Esophagus squamous epithelium (tissue), 4 donors: ENCODE measurements around the gene KCNMB3.

ENCODE experiments used
- POLR2A ChIP-seq, 4 donors: fragments of 450-650 bp; IDR thresholded peaks; one replicate each; pipeline ENCODE4 v1.6.1; 2017; ENCODE audit warnings: antibody characterized with exemption in 4 of 4, mild to moderate bottlenecking in 4 of 4, moderate library complexity in 3 of 4
- TF ChIP-seq, protein P1 (sequence below), 6 experiments: fragments of 450-650 bp in 4 of 6; fragments of 200-600 bp in 2 of 6; sonication (generic) in 2 of 6; IDR thresholded peaks; one replicate each; pipeline ENCODE4 v1.5.1; 2016 to 2019; ENCODE audit warnings: antibody characterized with exemption in 6 of 6, mild to moderate bottlenecking in 4 of 6, moderate library complexity in 4 of 6

DNA sequence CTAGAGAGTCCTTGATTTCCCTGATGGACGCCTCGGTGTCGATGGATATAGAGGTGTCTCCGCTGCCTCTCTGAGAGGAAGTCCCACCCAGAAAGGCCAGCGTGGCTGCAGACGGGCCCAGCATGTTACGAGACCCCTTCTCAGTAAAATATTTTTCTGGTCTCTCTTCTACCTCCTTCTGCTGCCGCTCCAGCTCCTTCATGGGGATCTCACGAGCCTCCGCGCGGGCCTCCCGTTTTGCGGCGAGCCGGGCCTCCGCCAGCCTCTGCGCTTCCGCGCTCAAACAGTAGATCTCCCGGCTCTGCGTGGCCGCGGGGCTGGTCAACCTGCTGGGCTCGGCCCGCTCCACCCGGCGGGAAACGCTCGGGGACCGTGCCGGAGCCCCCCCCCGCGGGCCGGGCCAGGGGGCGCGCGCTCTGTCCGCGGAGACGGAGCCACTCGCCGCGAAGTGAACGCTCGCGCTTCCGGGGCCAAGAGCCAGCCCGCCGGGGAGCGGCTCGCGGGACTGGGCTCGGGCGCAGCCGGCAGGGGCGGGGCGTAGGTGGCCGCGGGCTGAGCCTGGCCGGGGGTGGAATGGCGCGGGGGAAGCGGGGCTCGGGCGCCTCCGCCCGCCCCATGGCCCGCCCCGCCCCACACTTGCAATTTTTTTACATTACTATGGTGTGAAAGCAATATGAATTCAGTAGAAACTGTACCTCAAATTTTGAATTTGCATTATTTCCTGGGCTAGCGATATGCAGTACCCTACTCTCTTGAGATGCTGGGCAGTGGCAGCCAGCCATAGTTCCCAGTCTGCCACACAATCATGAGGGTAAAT lies 10.2 kb upstream of the KCNMB3 start:
- TF ChIP-seq, protein P1, sequence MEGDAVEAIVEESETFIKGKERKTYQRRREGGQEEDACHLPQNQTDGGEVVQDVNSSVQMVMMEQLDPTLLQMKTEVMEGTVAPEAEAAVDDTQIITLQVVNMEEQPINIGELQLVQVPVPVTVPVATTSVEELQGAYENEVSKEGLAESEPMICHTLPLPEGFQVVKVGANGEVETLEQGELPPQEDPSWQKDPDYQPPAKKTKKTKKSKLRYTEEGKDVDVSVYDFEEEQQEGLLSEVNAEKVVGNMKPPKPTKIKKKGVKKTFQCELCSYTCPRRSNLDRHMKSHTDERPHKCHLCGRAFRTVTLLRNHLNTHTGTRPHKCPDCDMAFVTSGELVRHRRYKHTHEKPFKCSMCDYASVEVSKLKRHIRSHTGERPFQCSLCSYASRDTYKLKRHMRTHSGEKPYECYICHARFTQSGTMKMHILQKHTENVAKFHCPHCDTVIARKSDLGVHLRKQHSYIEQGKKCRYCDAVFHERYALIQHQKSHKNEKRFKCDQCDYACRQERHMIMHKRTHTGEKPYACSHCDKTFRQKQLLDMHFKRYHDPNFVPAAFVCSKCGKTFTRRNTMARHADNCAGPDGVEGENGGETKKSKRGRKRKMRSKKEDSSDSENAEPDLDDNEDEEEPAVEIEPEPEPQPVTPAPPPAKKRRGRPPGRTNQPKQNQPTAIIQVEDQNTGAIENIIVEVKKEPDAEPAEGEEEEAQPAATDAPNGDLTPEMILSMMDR (IDR thresholded peaks at IDR 0.05): no peak
- TF ChIP-seq POLR2A (IDR thresholded peaks at IDR 0.05): peak in 2 of 4 donors; percentile 37 to 51
